Endothelial cell (in vitro differentiated cells): Measurements from ENCODE around the gene RSAD2. TPM values are rescaled to one million over a fixed set of nuclear protein-coding genes. Genes with fewer than 3 reads are reported as not detected.

Experiments used
- DNase-seq: peaks from one replicate; pipeline ENCODE4 v3.0.0; 2021; ENCODE audit warnings: low spot score
- H3K27ac Mint-ChIP-seq: one replicate; pipeline ENCODE4 v1.8.0; 2021; ENCODE audit warnings: mixed read lengths, inconsistent platforms; ENCODE audit not compliant: unreplicated experiment
- H3K27me3 Mint-ChIP-seq: one replicate; pipeline ENCODE4 v1.8.0; 2021; ENCODE audit warnings: mild to moderate bottlenecking, moderate library complexity, mixed read lengths, inconsistent platforms; ENCODE audit not compliant: unreplicated experiment
- H3K36me3 Mint-ChIP-seq: one replicate; pipeline ENCODE4 v1.8.0; 2021; ENCODE audit warnings: mild to moderate bottlenecking, low read depth, mixed read lengths, inconsistent platforms; ENCODE audit not compliant: unreplicated experiment
- H3K4me1 Mint-ChIP-seq: one replicate; pipeline ENCODE4 v1.8.0; 2021; ENCODE audit warnings: mild to moderate bottlenecking, mixed read lengths, inconsistent platforms; ENCODE audit not compliant: unreplicated experiment
- H3K4me3 Mint-ChIP-seq: one replicate; pipeline ENCODE4 v1.8.0; 2021; ENCODE audit warnings: mild to moderate bottlenecking, mixed read lengths, inconsistent platforms; ENCODE audit not compliant: unreplicated experiment
- H3K9me3 Mint-ChIP-seq: one replicate; pipeline ENCODE4 v1.8.0; 2021; ENCODE audit warnings: mixed read lengths, inconsistent platforms; ENCODE audit not compliant: unreplicated experiment
- CTCF ChIP-seq: fragments of 200-600 bp; sonication (generic); IDR thresholded peaks from one replicate; pipeline ENCODE4 v1.5.0; 2021; ENCODE audit warnings: antibody characterized with exemption; ENCODE audit not compliant: unreplicated experiment
- total RNA-seq: library from RNA; stranded (reverse); fragmentation: NEBNext Ultra II Directional; extraction: Animal tissue kit (Norgen Biotek cat#: 25700); gene quantifications from one replicate; pipeline ENCODE4 v1.2.1, GENCODE V29; 2021; ENCODE audit not compliant: unreplicated experiment

RSAD2 gene
- total RNA-seq, 1 donor from 2014 or later = 0.28 TPM

DNA sequence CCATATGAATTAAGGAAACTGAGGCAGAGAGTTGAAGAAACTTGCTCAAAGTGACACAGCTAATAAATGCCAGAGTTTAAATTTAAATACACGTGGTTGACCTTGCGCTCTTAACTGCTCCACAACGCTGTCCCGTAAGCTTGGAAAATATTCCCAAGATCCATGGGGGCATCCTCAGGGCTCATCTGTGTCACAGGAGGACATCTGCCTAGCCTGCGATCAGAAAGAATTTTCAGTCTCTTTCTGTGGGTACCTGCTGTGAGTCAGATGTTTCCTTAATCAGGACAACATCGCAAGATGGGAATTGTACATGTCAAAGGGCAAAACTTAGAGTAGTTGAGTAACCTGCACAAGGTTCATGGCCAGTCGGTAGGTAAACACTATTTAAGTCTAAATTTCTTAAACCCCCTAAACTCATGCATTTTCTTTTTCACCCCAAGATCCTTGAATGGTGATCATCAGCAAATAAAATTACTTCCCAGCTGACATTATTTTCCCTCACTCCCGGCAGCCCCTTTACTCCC lies 13.3 kb upstream of the RSAD2 start:
- TF ChIP-seq CTCF = no peak
- H3K36me3 Mint-ChIP-seq = peaks cover 20% of the 10 kb centered on the region
- H3K27me3 Mint-ChIP-seq = peaks cover 23% of the 10 kb centered on the region
- DNase-seq = no peak
- peaks cover 6% of the 10 kb centered on the region for H3K4me1 Mint-ChIP-seq
- H3K4me3 Mint-ChIP-seq = peak overlapping the region; percentile 82
- peaks cover 16% of the 10 kb centered on the region for H3K9me3 Mint-ChIP-seq
- H3K27ac Mint-ChIP-seq = no peak overlapping the region

DNA sequence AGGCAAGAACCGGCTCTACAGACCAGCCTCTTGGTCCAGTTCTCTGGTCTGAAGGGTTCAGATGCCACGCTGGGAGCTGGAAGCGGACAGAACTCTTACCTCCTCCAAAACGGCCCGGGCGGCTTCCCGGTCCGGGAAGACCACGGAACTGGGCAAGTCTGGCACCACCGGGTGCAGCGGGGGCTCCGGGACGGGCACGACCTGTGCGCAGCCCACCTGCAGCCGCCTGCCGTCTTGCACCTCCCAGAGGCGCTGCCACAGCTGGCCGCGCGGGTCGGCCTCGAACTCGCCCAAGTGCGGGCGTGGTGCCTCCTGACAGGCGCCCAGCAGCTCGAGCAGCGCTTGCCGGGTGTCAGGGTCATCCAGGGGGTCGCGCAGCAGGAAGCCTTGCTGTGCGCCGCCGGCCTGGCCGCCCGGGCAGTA lies 12.6 kb upstream of the RSAD2 start:
- Mint-ChIP-seq H3K4me3 (peak overlapping the region; percentile 82), H3K36me3 (peaks cover 20% of the 10 kb centered on the region), H3K9me3 (peaks cover 16% of the 10 kb centered on the region), H3K27me3 (peaks cover 23% of the 10 kb centered on the region), H3K27ac (no peak overlapping the region), H3K4me1 (peaks cover 6% of the 10 kb centered on the region)
- DNase-seq = no peak
- no peak for TF ChIP-seq CTCF

DNA sequence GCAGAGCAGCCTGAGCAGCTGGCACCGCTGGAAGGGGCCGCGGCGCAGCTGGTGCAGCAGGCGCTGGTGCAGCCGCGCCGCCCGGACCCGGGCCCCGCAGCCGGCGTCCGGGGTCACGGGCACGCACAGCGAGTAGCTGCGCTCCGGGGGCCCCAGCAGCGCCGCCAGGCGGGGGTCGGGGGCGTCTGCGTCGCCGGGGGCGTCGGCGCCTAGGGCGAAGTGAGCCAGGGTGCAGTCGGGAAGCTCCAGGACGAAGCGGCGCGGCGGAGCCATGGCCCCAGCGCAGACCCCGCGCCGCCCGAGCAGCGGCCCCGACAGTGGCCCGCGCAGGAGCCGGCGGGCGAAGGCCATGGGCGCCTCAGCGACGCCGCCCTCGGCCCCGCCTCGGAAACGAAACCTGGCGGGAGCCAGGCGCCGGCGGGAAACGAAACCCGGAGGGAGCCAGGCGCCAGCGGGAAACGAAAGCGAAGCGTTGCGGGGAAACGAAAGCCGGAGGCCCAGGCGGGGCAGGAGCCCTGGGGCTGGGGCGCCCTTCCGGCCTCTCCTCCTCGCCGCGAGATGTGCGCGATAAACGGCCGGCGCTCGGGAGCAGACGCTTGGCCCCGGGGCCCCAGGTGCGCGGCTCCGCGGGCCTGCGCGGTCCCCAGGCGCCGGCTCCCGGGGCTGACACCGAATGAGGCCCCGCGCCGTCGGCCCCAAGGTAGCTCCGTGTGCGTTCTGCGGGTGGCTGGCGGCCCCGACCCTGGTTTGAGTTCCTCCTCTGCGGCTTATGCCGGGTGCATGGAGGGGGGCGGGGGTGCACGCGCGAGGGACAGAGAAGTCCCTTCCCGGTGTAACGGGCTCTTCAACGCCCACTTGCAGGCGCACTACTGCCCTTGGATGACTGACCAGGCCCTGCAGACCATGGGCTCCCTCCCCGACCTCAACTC lies 12.0 kb upstream of the RSAD2 start, which contains the start of gene CMPK2:
Gene CMPK2, minus strand, starts transcription at position 562 of the 929 bp plus-strand sequence. Its CDS starts 211 bp downstream, at position 351.
- peak; percentile 58 for DNase-seq
- peak; percentile 8 for TF ChIP-seq CTCF
- peaks cover 14% of the 10 kb centered on the region for H3K36me3 Mint-ChIP-seq
- no peak within 1 kb of the TSS for H3K27ac Mint-ChIP-seq
- peaks cover 20% of the 10 kb centered on the region for H3K27me3 Mint-ChIP-seq
- H3K4me3 Mint-ChIP-seq = peak within 1 kb of the TSS; percentile 91
- H3K4me1 Mint-ChIP-seq = peaks cover 6% of the 10 kb centered on the region
- H3K9me3 Mint-ChIP-seq = peaks cover 12% of the 10 kb centered on the region

DNA sequence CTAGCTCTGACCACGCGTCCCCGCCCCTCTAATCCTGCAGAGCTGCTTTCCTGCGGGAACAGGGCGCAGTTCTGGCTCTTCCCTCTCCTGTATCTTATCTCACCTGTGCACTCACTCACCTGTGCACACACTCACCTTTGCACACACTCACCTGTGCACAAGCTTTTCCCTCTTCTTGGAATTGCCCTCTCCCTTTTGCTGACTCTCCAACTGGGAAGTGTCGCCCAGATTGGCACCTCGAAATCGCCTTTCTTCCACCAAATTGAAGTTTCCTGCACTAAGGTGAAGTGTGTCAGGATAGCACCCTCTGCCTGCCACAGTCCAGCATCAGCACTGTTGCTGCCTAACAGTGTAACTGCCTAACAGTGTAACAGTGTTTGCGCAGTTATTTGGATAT lies 11.3 kb upstream of the RSAD2 start:
- no peak for DNase-seq
- no peak for TF ChIP-seq CTCF
- Mint-ChIP-seq H3K4me1 (peaks cover 6% of the 10 kb centered on the region), H3K27ac (no peak overlapping the region), H3K4me3 (peak overlapping the region; percentile 91), H3K9me3 (peaks cover 12% of the 10 kb centered on the region), H3K36me3 (peaks cover 14% of the 10 kb centered on the region), H3K27me3 (peaks cover 20% of the 10 kb centered on the region)

DNA sequence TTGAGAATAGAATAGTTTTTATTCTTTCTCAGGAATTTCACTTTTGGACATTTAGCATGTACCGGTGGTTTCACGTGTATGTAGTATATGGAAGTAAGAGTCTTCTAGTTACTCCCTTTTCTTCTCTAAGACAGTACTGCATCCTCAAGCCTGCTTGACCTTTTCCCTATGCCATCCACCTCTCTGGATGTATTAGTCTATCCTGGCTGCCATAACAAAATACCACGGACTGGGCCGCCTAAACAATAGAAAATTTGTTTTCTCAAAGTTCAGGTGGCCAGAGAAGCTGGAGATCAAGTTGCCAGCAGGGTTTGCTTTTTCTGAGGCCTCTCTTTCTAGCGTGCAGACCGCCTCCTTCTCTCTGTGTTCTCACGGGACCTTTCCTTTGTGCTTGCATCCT lies 10.6 kb upstream of the RSAD2 start:
- Mint-ChIP-seq H3K36me3 (peaks cover 8% of the 10 kb centered on the region), H3K27ac (no peak overlapping the region), H3K27me3 (peaks cover 20% of the 10 kb centered on the region), H3K4me1 (peaks cover 6% of the 10 kb centered on the region), H3K9me3 (peaks cover 6% of the 10 kb centered on the region), H3K4me3 (no peak overlapping the region)
- no peak for DNase-seq
- no peak for TF ChIP-seq CTCF
